HG02798 (cell line): Measurements from ENCODE around the gene CLIC4.
"Not testable (repeated sequence)": the region's sequence is repeated elsewhere in the genome, so short reads cannot be mapped to it uniquely, and the experiment has no call there.

Experiments
- ATAC-seq: cut with Tn5 transposase; IDR thresholded peaks from one replicate; pipeline ENCODE4 v1.9.1; 2021; ENCODE audit warnings: mild to moderate bottlenecking; ENCODE audit not compliant: unreplicated experiment, poor library complexity

CLIC4 gene

DNA sequence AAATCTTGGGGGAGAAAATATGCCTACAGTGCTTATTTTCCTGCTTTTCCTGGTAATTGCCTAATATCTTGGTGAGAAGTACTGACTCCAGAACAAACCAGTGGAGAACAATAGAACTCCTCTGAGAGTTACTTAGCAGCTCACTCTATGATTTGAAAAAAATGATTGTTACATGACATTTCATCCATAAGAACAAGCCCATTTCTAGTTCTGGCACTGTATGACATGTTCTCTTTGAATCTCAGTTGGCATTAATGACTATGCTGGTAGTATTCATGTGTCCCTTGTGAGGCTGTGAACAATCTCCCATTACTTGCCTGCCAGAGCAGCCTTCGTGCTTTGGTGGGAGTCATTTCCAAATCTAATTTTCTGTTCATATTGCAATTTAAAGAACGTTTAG is 58.0 kb downstream of the CLIC4 start:
- no peak for ATAC-seq

GRCh38 chr1:24803987-24804530 is 58.8 kb downstream of the CLIC4 start:
- ATAC-seq = no peak

DNA sequence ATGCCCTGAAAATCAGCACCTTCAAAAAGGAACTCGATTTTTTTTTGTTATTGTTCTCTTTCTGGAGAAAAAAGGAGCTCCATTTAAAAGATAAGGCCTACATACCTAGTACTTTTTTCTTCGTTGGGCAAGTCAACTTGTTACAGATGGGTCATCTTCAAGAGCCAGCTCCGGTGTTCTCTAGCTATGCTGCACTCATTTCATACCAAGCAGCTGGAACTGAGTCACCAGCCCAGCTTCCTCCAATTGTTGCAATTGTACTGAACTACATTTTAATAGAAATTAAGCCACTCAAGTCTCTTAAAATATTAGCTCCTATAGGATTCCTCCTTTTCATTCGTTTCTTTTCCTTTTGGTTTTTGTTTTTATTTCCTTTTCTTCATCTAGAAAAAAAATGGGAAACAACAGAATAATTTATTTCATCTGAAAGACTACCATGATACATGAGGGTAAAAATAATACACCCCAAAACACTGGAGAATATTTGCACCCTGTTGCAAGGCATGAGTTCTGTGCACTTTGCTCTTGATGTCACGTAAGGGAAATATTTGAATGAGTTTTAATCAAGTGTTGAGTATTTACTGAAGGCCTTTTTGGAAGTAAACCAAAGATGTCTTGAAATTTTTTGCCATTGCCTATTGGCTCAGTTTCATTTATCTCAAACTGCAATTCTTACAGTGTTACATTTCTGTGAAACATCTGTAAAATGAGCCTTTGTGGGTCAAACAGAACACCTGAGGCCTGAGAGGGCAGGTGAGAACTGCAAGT is 60.5 kb downstream of the CLIC4 start:
- ATAC-seq = no peak

DNA sequence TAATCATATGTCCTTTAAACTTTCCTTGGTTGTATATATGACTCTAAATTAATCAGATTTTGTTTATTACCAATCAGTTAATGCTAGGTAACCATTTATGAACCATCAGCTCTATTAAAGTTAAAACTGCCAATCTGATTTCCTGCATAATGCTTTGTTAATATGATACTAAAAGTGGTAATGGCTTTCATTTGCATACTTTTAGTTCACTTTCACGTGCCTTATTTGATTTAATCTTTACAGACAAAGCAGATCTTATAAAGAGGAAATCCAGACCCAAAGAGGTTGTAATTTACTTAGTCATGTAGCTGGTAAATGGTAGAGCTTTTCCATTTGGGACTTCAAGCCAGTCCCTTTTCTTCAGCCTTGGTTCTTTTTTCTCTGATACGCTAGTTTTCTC is 61.3 kb downstream of the CLIC4 start:
- no peak for ATAC-seq

- ATAC-seq = not testable (repeated sequence)
Measured at GRCh38 chr1:24811494-24811893, 66.2 kb downstream of the CLIC4 start.

DNA sequence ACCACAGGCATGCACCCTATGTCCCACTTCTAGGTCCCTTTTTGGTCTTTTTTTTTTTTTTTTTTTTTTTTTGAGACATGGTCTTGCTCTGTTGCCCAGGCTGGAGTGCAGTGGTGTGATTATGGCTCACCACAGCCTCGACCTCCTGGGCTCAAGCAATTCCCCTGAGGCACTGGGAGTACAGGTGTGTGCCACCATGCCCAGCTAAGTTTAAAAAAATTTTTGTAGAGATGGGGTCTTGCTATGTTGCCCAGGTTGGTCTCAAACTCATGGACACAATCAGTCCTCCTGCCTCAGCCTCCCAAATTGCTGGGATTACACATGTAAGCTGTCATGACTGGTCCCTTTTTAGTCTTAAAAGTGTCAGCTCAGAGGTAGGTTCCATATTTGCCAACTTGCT is 75.0 kb downstream of the CLIC4 start:
- ATAC-seq = not testable (repeated sequence)

- no peak for ATAC-seq
Measured at GRCh38 chr1:24822887-24823286, 77.6 kb downstream of the CLIC4 start.

DNA sequence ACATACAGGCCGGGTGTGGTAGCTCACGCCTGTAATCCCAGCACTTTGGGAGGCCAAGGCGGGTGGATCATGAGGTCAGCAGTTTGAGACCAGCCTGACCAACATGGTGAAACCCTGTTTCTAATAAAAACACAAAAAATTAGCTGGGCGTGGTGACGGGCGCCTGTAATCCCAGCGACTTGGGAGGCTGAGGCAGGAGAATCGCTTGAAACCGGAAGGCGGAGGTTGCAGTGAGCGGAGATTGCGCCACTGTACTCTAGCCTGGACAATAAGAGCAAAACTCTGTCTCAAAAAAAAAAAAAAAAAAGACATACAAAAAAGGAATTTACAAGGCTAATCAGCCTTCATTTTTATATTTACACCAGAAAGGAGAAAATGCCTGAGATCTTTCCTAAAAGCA is 78.2 kb downstream of the CLIC4 start:
- ATAC-seq = not testable (repeated sequence)

GRCh38 chr1:24825174-24825573 is 79.9 kb downstream of the CLIC4 start:
- no peak for ATAC-seq

DNA sequence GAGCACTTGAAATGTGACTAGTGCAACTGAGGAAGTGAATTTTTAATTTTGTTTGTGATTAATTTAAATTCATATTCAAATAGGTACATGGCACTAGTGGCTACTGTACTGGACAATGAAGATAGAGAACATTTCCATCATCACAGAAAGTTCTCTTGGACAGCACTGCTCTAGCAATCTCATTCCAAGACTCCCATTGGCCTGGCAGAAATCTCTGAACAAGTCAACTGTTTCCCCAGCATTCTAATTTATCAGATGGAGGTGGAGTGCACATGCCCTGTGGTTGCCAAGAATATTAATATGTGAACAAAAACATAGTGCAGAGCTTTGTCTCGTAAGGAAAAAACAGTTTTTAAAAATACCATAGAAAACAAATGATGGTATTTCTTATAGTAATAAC is 81.3 kb downstream of the CLIC4 start:
- ATAC-seq = no peak

DNA sequence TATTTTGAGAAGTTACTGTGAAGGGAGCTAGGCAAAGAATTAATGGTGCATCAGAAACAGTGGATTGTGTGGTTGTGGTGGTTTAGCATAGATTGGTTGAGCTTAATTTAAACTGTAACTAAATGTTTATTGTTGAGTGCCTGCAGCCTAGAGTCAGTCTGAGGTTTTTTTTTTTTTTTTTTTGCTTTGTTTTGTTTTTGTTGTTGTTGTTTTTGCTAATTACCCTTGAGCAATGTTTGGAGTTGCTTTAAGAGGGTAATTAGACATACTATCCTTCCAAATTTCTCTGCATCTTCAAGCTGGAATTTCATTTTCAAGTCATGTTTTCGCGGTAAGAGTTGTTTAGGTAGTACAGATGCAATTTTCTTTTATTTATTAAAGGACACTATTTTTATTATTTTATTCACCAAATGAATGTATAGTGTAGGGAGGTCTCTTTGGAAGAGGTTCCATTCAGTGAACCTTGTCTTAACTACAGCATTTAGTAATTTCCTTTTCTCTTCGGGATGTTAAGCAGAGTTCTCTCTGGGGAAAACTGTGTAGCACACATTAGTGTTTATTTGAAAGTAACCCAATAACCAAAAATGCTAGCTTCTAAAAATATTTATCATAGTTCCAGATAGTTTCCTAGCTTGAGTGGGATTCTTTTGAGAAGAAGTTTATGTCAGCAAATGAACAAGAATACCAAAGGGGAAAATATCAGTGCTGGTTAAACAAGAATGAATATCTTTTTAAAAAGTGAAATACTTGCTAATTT is 82.3 kb downstream of the CLIC4 start:
- no peak for ATAC-seq

GRCh38 chr1:24828183-24828886 is 83.1 kb downstream of the CLIC4 start:
- no peak for ATAC-seq

DNA sequence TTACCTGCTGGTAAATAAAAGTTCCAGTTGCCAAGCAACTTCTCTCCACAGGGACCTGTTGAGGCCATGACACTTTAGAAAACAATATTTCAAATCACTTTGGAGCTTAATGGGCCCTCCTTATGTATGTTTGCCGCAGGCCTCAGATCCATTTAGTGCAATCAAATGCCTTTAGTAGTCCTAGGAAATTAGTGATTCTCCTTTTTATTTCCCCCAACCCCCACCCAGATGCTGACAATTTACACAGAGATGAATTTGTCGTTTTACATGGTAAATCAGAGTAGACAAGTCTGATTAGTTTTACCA is 83.6 kb downstream of the CLIC4 start:
- no peak for ATAC-seq

GRCh38 chr1:24830680-24831272 is 85.5 kb downstream of the CLIC4 start:
- no peak for ATAC-seq

DNA sequence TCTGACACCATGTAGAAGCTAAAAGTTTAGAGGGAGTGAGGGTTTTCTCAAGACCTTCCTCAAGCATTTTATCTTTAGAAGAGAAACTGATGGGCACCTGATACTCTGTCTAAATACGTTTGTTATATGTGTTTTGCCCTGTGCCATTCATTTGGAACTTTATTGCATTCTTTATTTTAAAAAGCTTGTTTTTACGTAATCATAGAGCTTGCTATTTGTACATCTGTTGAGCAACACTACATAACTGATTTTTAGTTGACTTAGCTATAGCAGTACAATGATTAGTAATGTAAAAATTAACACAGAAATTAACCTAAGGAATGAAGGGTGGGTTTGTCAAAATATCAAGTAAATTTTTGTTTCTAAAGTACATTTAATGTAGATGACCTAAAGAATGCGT is 96.3 kb downstream of the CLIC4 start:
- ATAC-seq = no peak

- ATAC-seq = no peak
Measured at GRCh38 chr1:24846671-24847070, 101.4 kb downstream of the CLIC4 start.

DNA sequence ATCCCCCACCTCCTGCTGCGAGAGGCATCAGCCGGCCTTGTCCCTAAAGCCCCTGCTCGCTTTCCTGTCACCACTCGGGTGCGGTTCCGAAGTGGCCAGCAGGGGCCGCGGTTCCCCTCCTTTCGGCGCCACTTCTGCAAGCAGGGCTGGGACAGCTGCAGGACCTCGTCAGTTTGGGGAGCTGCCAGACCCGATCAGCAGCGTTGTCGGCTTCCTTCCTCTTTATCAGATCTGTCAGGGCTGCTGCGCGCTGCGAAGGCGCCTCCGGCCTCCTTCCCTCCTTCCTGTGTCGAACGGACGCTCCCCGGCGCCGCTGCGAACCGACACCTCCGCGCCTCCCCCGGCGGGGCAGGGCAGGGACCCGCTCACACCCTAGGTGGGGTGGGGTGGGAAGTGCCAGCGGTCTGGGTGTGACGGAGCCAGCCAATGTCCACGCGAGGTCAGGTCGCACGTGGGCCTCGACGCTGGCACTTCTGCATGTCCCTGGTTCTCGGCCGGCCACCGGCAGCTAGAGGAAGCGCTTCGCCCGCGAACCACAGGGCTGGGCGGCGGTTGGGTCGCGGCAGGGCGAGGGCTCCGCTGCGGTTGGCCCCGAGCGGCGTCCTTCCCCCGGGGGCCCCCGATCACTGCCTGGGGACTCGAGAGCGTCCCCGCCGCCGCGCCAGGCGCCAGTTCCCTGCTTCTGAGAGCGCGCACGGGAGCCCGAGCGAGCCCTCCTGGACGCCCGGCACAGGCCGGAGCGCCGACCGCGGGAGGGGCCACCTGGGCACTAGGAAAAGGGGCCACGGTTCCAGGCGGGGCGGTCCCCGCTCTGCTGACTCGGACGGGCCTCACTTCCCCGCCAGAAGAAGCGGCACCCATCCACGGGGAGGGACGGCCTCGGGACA is 103.0 kb downstream of the CLIC4 start:
- peak; percentile 93 for ATAC-seq

- no peak for ATAC-seq
Measured at GRCh38 chr1:24849672-24850295, 104.5 kb downstream of the CLIC4 start.

GRCh38 chr1:24850328-24850920 is 105.2 kb downstream of the CLIC4 start:
- ATAC-seq = no peak
